ENCODE measurements around the gene TAMALIN.

TAMALIN gene

GRCh38 chr12:52055731-52056711 lies 49.3 kb downstream of the TAMALIN start:
- no peak for DNase-seq (ENCODE audit: low spot score)

- no peak for DNase-seq (ENCODE audit: low spot score)
Measured at GRCh38 chr12:52056801-52057637, 50.3 kb downstream of the TAMALIN start.

- DNase-seq (ENCODE audit: low spot score): no peak
Measured at GRCh38 chr12:52057638-52058576, 51.2 kb downstream of the TAMALIN start.

GRCh38 chr12:52058631-52059361 lies 52.0 kb downstream of the TAMALIN start:
- no peak for DNase-seq (ENCODE audit: low spot score)

GRCh38 chr12:52059582-52060497 lies 53.1 kb downstream of the TAMALIN start:
- no peak for DNase-seq (ENCODE audit: low spot score)

GRCh38 chr12:52060498-52061177 lies 53.9 kb downstream of the TAMALIN start:
- no peak for DNase-seq (ENCODE audit: low spot score)

- no peak for DNase-seq (ENCODE audit: low spot score)
Measured at GRCh38 chr12:52061470-52062166, 54.9 kb downstream of the TAMALIN start.

GRCh38 chr12:52062167-52063081 lies 55.7 kb downstream of the TAMALIN start:
- no peak for DNase-seq (ENCODE audit: low spot score)

- no peak for DNase-seq (ENCODE audit: low spot score)
Measured at GRCh38 chr12:52063082-52063924, 56.6 kb downstream of the TAMALIN start.

GRCh38 chr12:52063981-52064649 lies 57.4 kb downstream of the TAMALIN start:
- no peak for DNase-seq (ENCODE audit: low spot score)

Data from D341Med (cell line).